T-helper 22 cell (primary cell): Measurements from ENCODE around the gene ERVMER34-1.
A peak's percentile ranks its signal among the peaks of the same experiment; 100 is the strongest.

ENCODE experiments used
- DNase-seq: peaks from one replicate; pipeline ENCODE4 v3.0.0-alpha.2; 2020; ENCODE audit warnings: low read depth

Gene ERVMER34-1

DNA sequence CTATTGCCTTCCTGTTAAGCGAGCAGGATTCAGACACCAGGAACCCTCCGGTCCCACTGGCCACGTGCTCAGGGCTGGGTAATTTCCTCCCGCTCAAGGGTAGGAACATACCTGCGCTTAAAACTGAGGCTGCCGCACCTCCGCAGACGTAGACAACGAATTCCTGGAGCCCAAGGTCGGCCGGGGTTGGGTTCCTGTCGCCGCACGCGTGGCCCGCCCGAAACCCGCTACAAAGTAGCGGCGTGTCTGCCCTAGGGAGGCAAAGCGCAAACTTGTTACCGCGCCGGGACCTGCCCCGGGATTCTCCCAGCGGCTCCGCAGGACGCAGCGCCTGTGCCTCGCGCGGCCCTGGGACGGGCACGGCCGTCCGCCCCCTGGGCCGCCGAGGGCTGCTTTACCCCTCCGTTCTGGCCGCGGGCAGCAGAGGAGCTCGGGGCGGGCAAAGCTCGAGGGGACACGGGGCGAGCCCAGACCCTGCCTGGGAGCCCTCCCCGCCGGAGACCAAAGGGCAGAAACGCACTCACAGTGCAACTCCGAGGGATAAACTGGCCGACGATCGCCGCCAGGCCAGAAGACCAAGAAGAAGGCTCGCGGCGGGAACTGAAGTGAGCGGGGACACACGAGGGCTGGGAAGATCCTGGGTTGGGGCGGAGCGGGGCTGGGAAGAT is at the start of gene ERVMER34-1:
ERVMER34-1 (minus strand) TSS at position 607 of the 668 bp plus-strand sequence. CDS start 5,905 bp downstream, outside the sequence.
- no peak for DNase-seq

DNA sequence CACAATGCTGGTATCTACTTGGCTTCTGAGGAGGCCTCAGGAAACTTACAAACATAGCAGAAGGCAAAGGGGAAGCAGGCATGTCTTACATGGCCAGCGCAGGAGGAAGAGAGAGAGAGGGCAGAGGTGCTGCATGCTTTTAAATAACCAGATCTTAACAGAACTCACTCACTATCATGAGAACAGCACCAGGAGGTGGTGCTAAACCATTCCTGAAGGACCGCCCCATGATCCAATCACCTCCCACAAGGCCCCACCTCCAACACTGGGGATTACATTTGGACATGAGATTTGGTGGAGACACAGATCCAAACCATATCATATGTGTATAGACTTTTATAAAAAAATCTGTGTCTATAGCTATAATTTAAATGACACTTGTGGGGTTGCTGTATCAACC is 48.6 kb upstream of the ERVMER34-1 start:
- DNase-seq = no peak

DNA sequence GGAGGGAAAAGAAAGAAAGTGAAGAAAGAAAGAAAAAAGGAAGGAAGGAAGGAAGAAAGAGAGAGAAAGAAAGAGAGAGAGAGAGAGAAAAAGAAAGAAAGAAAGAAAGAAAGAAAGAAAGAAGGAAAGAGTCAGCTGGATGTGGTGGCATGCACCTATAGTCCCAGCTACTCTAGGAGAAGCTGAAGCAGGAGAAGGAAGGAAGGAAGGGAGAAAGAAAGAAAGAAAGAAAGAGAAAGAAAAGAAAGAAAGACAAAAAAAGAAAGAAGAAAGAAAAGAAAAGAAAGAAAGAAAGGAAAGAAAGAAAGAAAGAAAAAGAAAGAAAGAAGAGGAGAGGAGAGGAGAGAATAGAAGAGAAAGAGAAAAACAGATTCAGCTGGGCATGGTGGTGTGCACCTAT is 44.3 kb upstream of the ERVMER34-1 start:
- DNase-seq = no peak

DNA sequence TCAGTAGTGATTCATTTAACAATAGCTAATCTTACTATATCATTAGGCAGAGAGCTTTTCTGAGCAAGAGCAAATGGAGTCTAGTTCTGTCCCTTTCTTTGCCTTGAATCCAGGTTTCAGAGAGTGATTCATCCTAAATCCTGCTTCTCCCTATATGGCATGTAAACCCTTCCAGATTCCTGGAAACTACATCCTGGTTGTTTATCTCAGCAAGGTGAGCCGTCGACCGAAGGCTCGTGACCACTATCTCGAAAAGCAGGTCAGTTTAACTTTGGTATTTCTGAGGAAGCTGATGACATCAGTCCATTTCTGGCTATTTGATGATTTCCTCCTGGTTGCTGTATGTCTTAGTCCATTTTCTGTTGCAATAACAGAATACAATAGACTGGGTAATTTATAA is 40.7 kb upstream of the ERVMER34-1 start:
- DNase-seq = no peak

DNA sequence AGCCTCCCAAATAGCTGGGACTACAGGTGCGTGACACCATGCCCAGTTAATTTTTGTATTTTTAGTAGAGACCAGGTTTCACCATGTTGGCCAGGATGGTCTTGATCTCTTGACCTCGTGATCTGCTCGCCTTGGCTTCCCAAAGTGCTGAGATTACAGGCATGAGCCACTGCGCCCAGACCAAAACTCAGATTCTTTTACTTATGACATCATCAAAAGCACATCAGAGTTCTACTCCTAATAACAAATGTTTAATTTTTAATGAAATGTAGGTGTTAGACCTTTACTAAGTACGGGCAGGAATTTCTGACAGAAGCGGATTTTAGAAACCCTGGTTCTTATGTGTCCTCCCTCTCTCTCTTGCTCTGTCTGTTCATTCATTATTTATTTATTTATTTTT is 38.5 kb upstream of the ERVMER34-1 start:
- DNase-seq = no peak

- no peak for DNase-seq
Observed at GRCh38 chr4:52788806-52789205, 37.6 kb upstream of the ERVMER34-1 start.

DNA sequence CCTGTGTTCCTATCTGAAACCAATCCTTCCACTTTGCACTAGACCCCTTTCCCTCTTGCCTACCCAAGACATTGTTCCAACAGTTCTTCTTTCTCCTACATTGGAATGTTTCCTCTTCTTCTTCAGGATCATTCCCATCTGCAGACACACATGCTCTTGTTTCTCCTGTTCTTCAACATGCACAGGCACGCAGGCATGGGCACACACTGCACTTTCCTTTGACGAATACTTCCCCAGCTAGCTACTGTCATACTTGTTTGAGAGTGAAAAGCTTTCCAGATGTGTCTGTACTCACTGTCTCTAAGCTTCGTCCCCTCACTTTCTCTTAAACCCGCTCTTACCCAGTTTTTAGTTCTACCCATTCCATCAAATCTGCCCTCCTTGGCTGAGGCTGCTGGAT is 31.8 kb upstream of the ERVMER34-1 start:
- DNase-seq = no peak

DNA sequence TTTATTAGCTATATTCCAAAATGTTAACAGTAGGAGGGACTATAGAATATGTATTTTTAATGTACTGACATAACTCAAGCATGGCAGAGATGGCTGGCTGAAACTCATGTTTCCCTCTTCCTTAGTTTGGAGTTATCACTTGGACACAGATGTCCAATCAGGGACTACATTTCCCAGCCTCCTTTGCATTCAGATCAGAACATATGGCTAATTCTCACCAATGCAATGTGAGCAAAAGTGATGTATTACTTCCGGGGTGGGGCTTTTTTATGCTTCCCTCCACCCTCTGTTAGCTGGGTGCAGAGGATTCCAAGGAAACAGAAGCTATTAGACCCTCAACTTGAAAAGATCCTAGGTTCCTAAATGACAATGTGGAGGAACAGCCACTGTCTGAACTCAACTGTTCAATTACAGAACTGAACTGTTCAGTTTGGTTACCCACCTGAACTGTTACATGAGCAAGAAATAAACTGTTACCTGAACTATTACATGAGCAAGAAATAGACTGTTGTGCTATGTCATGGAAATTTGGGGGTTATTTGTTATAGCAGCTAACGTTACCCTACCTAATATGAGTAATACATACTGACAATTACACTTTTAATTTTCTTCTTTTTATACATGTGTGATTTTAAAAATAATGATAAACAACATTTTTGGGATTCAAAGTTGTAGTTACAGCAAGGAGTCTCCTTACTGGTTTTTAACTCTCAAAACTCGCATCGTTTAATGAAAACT is 29.6 kb upstream of the ERVMER34-1 start:
- DNase-seq = no peak

DNA sequence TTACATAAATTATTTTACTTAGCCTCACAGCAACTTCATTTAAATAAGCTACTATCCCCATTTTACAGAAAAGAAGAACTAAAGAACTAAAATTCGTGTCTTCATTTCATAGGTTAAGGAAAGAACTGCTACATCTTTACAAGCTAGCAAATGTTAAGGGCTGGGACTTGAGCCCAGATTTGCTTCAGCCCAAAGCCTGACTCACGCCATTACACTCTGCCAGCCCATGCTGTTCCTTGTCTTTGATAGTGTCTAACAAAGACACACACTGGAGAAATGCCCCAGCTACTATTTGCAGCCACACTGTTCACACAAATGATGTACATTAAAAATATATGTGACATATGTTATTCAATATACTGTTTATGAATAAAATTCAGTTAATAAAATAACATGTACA is 29.0 kb upstream of the ERVMER34-1 start:
- no peak for DNase-seq

DNA sequence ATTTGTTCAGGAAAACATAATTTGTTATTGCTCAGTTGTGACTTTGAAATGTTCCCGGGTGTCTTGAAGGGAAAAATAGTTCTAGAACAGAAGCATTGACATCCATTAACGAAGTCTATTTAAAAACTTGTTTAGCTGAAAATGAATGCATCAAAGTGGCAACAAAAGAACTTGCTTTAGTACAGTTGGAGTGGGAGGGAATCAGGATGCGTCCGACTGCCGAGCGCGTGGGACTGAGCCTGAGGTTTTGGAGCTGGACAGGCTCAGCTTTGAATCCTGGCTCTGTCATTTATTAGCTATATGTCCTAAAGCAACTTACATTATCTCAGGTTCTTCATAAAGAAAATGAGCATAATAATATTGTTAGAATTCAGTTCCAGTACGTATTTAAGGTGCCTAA is 9.0 kb upstream of the ERVMER34-1 start:
- DNase-seq = no peak

- no peak for DNase-seq
Observed at GRCh38 chr4:52755426-52755825, 4.2 kb upstream of the ERVMER34-1 start.

DNA sequence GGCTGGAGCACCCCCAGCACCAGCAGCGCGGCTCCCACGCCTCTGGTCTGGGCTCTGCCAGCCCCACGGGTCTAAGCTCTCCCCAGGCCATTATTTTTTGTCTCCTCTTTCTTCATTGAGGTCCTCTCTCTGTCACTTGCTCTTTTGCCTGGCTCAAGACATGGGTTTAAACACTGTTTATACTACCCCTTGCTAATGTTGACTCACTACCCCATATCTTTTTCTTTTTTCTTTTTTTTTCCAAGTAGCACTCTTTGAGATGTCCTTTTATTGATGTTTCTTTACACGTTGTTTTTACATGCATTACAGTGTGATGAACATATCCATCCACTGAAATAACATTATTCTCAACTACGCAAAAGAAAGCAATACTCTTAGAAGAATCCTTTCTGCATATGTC is 1.7 kb upstream of the ERVMER34-1 start:
- DNase-seq = no peak

- no peak for DNase-seq
Observed at GRCh38 chr4:52751487-52751911, 274 bp upstream of the ERVMER34-1 start.

DNA sequence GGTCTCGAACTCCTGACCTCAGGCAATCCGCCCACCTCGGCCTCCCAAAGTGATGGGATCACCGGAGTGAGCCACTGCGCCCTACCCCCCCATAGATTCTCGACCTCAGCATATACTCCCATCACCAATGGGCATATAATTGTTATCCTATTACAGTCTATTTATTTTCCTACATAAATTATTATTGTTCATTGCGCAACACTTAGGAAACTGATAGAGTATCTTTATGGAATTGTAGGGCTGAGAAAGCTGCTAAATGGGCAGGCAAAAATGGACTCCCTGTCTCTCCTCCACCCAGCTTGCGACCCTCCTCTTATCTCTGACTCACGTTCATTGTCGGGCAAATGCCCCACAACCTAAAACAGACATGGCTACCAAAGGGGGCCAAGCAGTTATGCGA is 1.0 kb downstream of the ERVMER34-1 start:
- no peak for DNase-seq

- no peak for DNase-seq
Observed at GRCh38 chr4:52748432-52748831, 2.8 kb downstream of the ERVMER34-1 start.

DNA sequence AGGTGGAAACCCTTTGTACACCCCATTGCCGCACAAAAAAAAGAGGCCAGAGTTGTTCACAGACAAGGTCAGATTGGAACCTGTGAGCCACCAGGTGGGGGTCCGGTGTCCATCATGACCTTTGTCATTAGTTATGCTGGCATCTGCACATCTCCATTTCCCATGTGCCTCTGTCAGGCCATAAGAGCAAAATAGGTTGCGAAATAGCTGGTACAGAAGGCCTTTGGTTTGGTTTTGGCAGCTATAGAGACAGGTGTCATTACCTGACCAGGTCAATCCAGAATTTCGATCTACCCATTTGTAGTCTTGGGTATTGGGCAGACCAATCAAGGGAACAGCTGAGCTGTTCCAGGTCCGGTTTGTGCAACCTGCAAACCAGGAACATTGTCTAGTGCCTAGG is 6.6 kb downstream of the ERVMER34-1 start:
- no peak for DNase-seq

DNA sequence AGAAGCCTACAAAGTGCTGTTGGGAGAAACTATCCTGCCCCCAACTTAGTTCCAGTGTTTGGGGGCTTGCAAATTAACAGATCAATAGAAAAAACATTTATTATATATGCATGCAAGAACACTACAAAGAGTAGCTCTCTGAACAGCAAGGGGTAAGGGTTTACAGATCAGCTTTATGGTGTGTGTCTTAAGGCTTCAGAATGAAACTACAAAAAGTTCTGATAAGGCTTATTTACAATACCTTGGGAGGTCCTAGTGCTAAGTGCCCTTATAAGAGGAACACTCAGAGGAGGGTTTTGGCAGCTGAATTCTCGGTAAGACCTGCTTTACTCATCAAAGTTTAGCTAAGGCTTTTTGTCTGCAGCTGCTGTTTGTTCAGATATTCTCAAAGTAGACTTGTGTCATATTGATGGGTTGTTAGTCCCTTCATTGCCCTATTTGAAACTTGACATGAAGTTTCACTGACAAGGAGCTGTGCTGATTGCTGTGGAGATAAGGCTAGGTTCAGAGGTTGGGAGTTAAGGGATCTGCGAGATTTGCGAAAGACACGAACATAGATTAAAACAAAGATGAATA is 7.7 kb downstream of the ERVMER34-1 start:
- no peak for DNase-seq

- DNase-seq = no peak
Observed at GRCh38 chr4:52729586-52729985, 21.6 kb downstream of the ERVMER34-1 start.

DNA sequence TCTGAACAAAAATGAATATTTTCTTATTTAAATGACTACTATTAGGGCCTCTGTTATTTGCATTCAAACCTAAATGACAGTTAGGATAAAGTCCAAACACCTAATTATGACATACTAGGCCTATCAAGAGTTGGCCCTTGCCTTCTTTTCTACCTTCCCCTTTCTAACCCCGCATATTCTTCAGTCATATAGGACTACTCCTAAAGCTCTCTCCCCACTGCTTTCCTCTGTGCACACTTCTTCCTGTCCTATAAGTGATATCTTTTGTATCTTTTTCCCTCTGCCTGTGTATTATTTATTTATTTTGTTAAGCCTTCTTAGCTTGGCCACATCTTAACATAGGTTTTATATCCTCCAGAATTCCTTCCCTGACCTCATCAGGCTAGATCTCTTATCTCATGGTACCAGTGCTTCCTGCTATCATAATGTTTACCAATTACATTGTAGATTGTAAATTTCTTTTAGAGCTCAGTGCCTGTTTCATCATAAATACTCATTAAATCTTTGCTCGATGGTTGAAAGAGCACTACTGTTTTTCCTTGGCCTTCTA is 22.5 kb downstream of the ERVMER34-1 start:
- no peak for DNase-seq

DNA sequence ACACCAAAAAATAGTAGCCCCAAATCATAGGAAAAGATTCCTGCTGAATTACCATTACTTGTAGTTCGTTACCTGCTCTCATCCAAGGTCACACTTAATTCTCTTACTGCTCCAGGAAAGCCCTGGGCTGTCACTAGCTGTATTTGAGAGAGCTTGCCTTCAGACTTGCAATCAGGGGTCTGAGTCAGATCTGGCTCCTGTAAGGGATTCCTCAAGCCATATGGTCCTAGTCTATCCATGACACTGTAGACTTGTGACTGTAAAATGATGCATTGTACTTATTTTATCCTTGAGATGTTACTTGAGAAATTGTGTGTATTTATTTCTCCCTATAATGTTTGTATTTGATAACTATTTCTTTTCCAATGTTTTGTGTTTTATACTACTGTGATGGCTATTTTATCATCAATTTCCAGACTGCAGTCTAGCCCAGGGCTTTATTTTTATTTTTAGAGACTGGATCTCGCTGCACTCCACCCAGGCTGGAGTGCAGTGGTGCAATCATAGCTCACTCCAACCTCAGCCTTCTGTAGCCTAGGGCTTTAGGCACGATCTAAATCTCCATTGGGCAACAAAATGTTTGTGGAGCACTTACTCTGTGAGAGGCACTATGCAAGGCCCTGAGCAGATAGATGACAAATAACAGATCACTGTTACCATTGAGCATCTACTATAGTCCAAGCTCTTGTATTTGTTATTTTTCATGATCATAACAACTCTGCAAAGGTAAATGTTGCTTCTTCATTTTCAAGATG is 24.2 kb downstream of the ERVMER34-1 start:
- DNase-seq = no peak

GRCh38 chr4:52721968-52722815 is 29.0 kb downstream of the ERVMER34-1 start:
- peak; percentile 82 for DNase-seq
